ENCODE data around the gene CTSC.

- TF ChIP-seq CTCF (IDR thresholded peaks at IDR 0.05) (no peak), EP300 (IDR thresholded peaks at IDR 0.05) (no peak), POLR2A (IDR thresholded peaks at IDR 0.05) (no peak), POLR2AphosphoS5 (IDR thresholded peaks at IDR 0.05) (no peak)
Observed at GRCh38 chr11:88367310-88367709, 29.8 kb upstream of the CTSC start.
